ENCODE measurements around the gene ADARB1. TPM values are rescaled to one million over a fixed set of nuclear protein-coding genes. Genes with fewer than 3 reads are reported as not detected.

ADARB1 gene
- total RNA-seq, 4 donors from 2014 or later: 12.1 to 32.4 (median 14.4) TPM

DNA sequence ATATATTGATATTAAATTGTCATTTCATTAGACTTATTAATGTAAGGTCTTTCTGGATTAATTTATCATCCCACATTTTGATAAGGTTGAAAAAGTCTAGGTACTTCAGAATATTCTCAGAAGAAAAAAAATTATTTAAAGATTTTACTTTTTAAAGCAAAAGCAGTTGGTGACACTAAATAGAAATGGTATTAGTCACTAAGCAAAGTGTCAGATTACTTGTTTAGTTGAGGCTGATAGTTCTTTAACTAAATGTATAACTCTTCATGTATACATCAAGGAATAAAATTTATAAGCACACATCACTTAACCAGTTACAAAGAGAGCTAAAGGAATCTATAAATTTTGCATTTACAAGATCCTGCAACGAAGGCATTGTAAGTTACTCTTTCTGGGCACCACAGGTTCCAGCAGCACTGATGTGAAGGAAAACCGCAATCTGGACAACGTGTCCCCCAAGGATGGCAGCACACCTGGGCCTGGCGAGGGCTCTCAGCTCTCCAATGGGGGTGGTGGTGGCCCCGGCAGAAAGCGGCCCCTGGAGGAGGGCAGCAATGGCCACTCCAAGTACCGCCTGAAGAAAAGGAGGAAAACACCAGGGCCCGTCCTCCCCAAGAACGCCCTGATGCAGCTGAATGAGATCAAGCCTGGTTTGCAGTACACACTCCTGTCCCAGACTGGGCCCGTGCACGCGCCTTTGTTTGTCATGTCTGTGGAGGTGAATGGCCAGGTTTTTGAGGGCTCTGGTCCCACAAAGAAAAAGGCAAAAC is 101.1 kb downstream of the ADARB1 start:
- TF ChIP-seq, protein P1, sequence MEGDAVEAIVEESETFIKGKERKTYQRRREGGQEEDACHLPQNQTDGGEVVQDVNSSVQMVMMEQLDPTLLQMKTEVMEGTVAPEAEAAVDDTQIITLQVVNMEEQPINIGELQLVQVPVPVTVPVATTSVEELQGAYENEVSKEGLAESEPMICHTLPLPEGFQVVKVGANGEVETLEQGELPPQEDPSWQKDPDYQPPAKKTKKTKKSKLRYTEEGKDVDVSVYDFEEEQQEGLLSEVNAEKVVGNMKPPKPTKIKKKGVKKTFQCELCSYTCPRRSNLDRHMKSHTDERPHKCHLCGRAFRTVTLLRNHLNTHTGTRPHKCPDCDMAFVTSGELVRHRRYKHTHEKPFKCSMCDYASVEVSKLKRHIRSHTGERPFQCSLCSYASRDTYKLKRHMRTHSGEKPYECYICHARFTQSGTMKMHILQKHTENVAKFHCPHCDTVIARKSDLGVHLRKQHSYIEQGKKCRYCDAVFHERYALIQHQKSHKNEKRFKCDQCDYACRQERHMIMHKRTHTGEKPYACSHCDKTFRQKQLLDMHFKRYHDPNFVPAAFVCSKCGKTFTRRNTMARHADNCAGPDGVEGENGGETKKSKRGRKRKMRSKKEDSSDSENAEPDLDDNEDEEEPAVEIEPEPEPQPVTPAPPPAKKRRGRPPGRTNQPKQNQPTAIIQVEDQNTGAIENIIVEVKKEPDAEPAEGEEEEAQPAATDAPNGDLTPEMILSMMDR (IDR thresholded peaks at IDR 0.05; ENCODE audit: low read depth): no peak

DNA sequence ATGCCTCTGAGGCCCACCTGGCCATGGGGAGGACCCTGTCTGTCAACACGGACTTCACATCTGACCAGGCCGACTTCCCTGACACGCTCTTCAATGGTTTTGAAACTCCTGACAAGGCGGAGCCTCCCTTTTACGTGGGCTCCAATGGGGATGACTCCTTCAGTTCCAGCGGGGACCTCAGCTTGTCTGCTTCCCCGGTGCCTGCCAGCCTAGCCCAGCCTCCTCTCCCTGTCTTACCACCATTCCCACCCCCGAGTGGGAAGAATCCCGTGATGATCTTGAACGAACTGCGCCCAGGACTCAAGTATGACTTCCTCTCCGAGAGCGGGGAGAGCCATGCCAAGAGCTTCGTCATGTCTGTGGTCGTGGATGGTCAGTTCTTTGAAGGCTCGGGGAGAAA is 101.8 kb downstream of the ADARB1 start:
- TF ChIP-seq, protein P1 (IDR thresholded peaks at IDR 0.05; ENCODE audit: low read depth): no peak

DNA sequence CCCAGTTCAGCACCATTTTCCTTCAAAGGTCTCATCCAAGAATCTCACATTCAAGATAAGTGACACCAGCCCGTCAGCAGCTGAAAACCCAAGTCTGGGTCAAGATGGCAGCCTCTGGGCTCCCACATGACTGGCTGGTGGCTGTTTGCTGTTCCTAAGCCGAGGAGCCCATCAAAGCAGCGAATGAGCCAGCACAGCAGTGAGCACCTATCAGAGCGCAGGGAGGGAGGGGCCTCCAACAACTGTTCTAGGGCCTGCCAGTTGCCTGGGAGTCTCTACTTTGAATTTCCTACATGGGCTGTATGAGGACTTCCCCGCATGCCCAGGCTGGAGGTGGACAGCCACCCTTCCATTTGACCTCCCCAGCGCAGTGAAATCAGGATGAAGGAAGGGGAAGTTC is 102.7 kb downstream of the ADARB1 start:
- TF ChIP-seq, protein P1 (IDR thresholded peaks at IDR 0.05; ENCODE audit: low read depth): no peak

DNA sequence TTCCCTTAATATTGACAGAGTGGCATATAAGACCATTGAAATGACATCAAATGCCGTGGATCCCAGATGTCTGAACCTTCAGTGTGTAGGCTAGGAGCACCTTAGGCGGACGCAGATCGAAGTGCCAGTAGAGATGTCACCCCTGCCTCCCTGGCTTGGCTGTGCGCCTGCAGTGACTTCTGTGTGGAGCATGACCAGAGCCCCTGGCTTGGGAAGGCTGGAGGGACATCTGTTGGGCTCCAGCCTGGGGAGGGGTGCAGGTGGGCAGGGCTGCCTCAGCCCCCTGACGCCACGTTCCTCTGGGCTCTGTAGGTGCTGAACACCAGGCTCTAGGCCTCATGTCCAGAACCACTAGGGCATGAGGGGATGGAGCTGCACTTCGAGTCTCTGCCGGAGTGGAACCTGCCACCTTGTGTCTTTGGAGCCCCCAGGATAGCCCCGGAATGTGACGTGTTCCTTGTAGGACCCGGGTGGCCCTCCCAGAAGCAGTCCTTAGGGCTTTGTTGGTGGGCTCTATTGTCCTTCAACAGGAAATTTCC is 103.8 kb downstream of the ADARB1 start:
- TF ChIP-seq, protein P1 (IDR thresholded peaks at IDR 0.05; ENCODE audit: low read depth): no peak

DNA sequence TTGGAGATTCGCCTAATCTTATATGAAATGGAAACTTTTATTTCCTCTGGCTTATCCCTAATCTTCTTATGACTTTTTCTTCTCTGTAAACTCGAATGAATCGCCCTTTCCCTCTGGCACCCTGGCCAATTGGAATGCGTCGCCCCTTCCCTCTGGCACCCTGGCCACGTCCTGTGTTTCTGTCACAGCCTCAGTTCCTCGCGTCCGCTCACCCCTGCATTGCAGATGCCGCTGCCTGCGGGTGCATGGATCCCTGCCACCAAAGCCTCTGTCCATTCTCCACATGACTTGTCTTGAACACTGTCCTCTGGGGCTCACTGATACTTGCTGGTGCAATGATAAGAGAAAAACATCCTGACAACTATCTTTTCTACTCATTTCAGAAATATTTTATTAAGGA is 104.6 kb downstream of the ADARB1 start:
- TF ChIP-seq, protein P1 (IDR thresholded peaks at IDR 0.05; ENCODE audit: low read depth): no peak

DNA sequence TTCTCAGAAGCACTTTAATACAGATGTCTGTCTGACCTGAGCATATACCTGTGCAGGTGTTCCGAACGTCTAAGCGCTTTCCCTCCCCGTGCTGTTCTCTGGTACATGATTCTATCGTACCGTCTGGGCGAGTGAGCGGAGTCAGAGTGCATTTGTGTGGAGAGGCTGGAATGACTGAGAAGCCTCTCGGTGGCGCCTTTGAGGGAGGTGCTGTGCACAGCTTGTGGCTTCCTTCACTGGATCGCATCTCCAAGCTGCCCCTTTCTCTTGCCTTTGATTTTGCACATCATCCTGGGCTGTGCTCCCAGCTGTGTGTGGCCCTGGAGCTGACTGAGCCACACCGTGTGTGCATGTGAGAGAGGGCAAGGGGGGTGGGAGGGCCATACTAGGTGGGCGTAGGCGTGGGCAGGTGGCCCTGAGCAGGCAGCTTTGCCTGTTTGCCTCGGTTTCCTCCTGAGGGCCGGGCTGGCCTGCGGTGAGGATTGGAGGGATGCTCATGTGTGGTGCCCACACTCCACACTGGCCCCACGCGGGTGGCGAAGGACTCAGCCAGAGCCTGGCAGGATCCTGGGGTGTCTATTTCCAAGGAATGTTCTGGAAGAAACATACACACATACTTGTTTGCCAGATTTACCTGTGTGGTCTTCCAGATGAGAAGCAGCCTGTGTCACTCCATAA is 105.3 kb downstream of the ADARB1 start:
- TF ChIP-seq, protein P1 (IDR thresholded peaks at IDR 0.05; ENCODE audit: low read depth): no peak

DNA sequence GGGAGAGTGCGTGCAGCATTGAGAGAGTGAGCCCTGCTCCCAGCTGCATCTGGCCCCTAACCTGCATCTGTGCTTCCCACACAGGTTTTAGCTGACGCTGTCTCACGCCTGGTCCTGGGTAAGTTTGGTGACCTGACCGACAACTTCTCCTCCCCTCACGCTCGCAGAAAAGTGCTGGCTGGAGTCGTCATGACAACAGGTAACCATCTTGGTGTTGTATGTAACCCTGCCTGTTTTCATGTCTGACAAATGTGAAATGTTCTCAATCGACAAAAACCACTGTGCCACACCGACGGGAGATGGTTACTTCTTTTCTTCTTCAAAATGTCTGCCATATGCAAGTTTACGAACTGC is 105.8 kb downstream of the ADARB1 start:
- TF ChIP-seq, protein P1 (IDR thresholded peaks at IDR 0.05; ENCODE audit: low read depth): no peak
